Esophagus squamous epithelium (tissue), 4 donors: ENCODE results near the gene REEP2.

Experiments used
- CTCF ChIP-seq, 6 experiments: fragments of 450-650 bp in 4 of 6; fragments of 200-600 bp in 2 of 6; sonication (generic) in 2 of 6; IDR thresholded peaks; one replicate each; pipeline ENCODE4 v1.5.1; 2016 to 2019; ENCODE audit warnings: antibody characterized with exemption in 6 of 6, mild to moderate bottlenecking in 4 of 6, moderate library complexity in 4 of 6
- POLR2A ChIP-seq, 4 donors: fragments of 450-650 bp; IDR thresholded peaks; one replicate each; pipeline ENCODE4 v1.6.1; 2017; ENCODE audit warnings: antibody characterized with exemption in 4 of 4, mild to moderate bottlenecking in 4 of 4, moderate library complexity in 3 of 4

- TF ChIP-seq POLR2A (IDR thresholded peaks at IDR 0.05): no peak
- TF ChIP-seq CTCF (IDR thresholded peaks at IDR 0.05): no peak
Observed at GRCh38 chr5:138482638-138483037, 43.8 kb downstream of the REEP2 start.
